Lower leg skin (tissue), 3 donors: ENCODE data around the gene RASL10B.

Source experiments
- CTCF ChIP-seq, 3 donors: fragments of 450-650 bp; IDR thresholded peaks; one replicate each; pipeline ENCODE4 v1.5.1; 2016; ENCODE audit warnings: antibody characterized with exemption in 3 of 3, mild to moderate bottlenecking in 3 of 3, moderate library complexity in 2 of 3
- POLR2A ChIP-seq, 2 donors: fragments of 450-650 bp; IDR thresholded peaks; one replicate each; pipeline ENCODE4 v1.6.1; 2016 to 2017; ENCODE audit warnings: antibody characterized with exemption in 2 of 2, mild to moderate bottlenecking in 1 of 2, moderate library complexity in 1 of 2

DNA sequence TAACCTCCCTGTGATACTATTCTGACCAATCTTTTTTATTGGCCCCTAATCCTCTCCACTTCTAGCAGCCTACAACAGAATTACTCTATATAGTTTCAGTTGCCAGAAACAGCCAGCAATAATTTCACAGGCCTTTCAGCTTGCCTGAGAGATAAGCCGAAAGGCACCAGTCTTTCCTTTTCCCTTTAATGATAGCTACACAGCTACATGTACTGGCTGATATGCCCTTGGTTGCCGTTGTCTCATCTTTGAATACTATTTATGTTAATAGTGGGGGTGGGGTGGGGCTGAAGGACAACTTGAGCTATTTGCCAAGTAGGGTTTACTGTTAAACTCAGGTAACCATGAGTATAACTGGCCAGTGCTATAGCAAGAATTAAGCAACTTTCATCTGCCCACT, 35.8 kb upstream of the RASL10B start:
- TF ChIP-seq POLR2A (IDR thresholded peaks at IDR 0.05) (no peak), CTCF (IDR thresholded peaks at IDR 0.05) (no peak)
